PFSK-1 (cell line): ENCODE data around the gene ACTG2.

ENCODE experiments used
- FOXP2 ChIP-seq: optimal IDR thresholded peaks from 2 replicates; pipeline ENCODE3; 2011; ENCODE audit warnings: borderline replicate concordance, control low read depth, inconsistent platforms; ENCODE audit not compliant: insufficient read depth; ENCODE audit errors: extremely low read length, extremely low read depth
- POLR2AphosphoS5 ChIP-seq: IDR thresholded peaks from 2 replicates; pipeline ENCODE4 v1.6.1; 2012; ENCODE audit warnings: low read depth, mild to moderate bottlenecking, control low read depth, low read length, moderate library complexity
- REST ChIP-seq, 2 experiments: IDR thresholded peaks; 2 replicates each; pipeline versions ENCODE4 v1.6.1 to v1.8.0; 2011 to 2012; ENCODE audit warnings: low read depth in 2 of 2, low read length in 2 of 2, control low read depth in 1 of 2, inconsistent platforms in 1 of 2, mild to moderate bottlenecking in 1 of 2, moderate library complexity in 1 of 2; ENCODE audit not compliant: insufficient read depth in 1 of 2
- SIN3A ChIP-seq: IDR thresholded peaks from 2 replicates; pipeline ENCODE4 v1.6.1; 2012; ENCODE audit warnings: mild to moderate bottlenecking, low read length, moderate library complexity, borderline replicate concordance; ENCODE audit not compliant: insufficient read depth
- TAF1 ChIP-seq: IDR thresholded peaks from 2 replicates; pipeline ENCODE4 v1.6.1; 2012; ENCODE audit warnings: low read length, control low read depth, borderline replicate concordance; ENCODE audit not compliant: insufficient read depth

Gene ACTG2

GRCh38 chr2:73896362-73897239 is 3.8 kb downstream of the ACTG2 start:
- no peak for TF ChIP-seq SIN3A
- TF ChIP-seq POLR2AphosphoS5 = no peak
- no peak for TF ChIP-seq FOXP2
- no peak for TF ChIP-seq TAF1
- no peak for TF ChIP-seq REST (IDR thresholded peaks at IDR 0.05; ENCODE audit: insufficient read depth in 1 of 2, low read depth in 2 of 2, low read length in 2 of 2)

GRCh38 chr2:73897240-73897583 is 4.4 kb downstream of the ACTG2 start:
- TF ChIP-seq POLR2AphosphoS5 (no peak), TAF1 (no peak), FOXP2 (no peak)

- no peak for TF ChIP-seq POLR2AphosphoS5
- TF ChIP-seq SIN3A = no peak
- no peak for TF ChIP-seq FOXP2
- no peak for TF ChIP-seq TAF1
- TF ChIP-seq REST (IDR thresholded peaks at IDR 0.05; ENCODE audit: insufficient read depth in 1 of 2, low read depth in 2 of 2, low read length in 2 of 2) = no peak
Observed at GRCh38 chr2:73897934-73898333, 5.1 kb downstream of the ACTG2 start.

GRCh38 chr2:73899801-73900336 is 7.1 kb downstream of the ACTG2 start:
- TF ChIP-seq SIN3A = no peak
- TF ChIP-seq TAF1 = no peak
- no peak for TF ChIP-seq FOXP2
- TF ChIP-seq REST (IDR thresholded peaks at IDR 0.05; ENCODE audit: insufficient read depth in 1 of 2, low read depth in 2 of 2, low read length in 2 of 2) = no peak
- TF ChIP-seq POLR2AphosphoS5 = no peak

- TF ChIP-seq FOXP2 = no peak
- no peak for TF ChIP-seq TAF1
- no peak for TF ChIP-seq POLR2AphosphoS5
- no peak for TF ChIP-seq SIN3A
- TF ChIP-seq REST (IDR thresholded peaks at IDR 0.05; ENCODE audit: insufficient read depth in 1 of 2, low read depth in 2 of 2, low read length in 2 of 2) = no peak
Observed at GRCh38 chr2:73901143-73901542, 8.3 kb downstream of the ACTG2 start.
